ENCODE data around the gene ASH1L. TPM values are rescaled to one million over a fixed set of nuclear protein-coding genes. Genes with fewer than 3 reads are reported as not detected.

ASH1L gene
- total RNA-seq, 1 experiment from 2014 or later, result 29.3 TPM

DNA sequence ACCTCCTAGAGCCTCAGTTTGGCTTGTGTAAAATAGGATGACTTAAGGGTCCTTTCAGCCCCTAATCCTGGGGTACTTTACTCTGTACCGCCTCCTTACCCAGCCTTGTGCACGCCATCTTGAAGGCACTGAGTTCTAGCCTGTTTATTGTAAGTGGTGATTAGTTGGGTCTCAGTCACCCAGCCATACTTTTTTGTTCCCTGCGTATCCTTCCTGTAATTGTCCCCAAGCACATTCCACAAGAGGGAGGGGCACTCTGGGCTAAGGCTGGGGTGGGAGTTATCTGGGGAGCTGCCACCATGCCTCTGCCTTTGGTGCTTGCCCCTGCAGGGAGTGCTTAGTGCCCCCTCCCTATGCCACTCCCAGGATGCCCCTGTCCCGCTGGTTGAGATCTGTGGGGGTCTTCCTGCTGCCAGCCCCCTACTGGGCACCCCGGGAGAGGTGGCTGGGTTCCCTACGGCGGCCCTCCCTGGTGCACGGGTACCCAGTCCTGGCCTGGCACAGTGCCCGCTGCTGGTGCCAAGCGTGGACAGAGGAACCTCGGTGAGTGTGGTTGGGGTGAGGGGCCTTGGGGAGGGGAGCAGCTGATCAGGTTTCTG is 253.1 kb downstream of the ASH1L start:
- H3K27ac Mint-ChIP-seq, result peak overlapping the region; percentile 99
- peak overlapping the region; percentile 97 for H3K4me3 Mint-ChIP-seq
- POLR2A ChIA-PET, result no interaction called here
- ATAC-seq (no peak), DNase-seq (ENCODE audit: low spot score) (no peak)
- H3K27me3 Mint-ChIP-seq (ENCODE audit: low read depth), result no peaks in the 10 kb centered on the region
- peaks cover 37% of the 10 kb centered on the region for H3K36me3 Mint-ChIP-seq
- TF ChIP-seq ZNF423 (CRISPR knock-in tag; IDR thresholded peaks at IDR 0.05), result 0 out of 2 replicates have a peak, but pooled peaks have one; percentile 7
- TF ChIP-seq, protein P1, sequence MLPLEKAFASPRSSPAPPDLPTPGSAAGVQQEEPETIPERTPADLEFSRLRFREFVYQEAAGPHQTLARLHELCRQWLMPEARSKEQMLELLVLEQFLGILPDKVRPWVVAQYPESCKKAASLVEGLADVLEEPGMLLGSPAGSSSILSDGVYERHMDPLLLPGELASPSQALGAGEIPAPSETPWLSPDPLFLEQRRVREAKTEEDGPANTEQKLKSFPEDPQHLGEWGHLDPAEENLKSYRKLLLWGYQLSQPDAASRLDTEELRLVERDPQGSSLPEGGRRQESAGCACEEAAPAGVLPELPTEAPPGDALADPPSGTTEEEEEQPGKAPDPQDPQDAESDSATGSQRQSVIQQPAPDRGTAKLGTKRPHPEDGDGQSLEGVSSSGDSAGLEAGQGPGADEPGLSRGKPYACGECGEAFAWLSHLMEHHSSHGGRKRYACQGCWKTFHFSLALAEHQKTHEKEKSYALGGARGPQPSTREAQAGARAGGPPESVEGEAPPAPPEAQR (CRISPR knock-in tag; IDR thresholded peaks at IDR 0.05), result no peak
- TF ChIP-seq ETV6 (CRISPR knock-in tag; IDR thresholded peaks at IDR 0.05), result 0 out of 2 replicates have a peak, but pooled peaks have one; percentile 20
- CTCF ChIA-PET, result no interaction called here
- H3K9me3 Mint-ChIP-seq, result no peaks in the 10 kb centered on the region
- peaks cover 22% of the 10 kb centered on the region for H3K4me1 Mint-ChIP-seq

DNA sequence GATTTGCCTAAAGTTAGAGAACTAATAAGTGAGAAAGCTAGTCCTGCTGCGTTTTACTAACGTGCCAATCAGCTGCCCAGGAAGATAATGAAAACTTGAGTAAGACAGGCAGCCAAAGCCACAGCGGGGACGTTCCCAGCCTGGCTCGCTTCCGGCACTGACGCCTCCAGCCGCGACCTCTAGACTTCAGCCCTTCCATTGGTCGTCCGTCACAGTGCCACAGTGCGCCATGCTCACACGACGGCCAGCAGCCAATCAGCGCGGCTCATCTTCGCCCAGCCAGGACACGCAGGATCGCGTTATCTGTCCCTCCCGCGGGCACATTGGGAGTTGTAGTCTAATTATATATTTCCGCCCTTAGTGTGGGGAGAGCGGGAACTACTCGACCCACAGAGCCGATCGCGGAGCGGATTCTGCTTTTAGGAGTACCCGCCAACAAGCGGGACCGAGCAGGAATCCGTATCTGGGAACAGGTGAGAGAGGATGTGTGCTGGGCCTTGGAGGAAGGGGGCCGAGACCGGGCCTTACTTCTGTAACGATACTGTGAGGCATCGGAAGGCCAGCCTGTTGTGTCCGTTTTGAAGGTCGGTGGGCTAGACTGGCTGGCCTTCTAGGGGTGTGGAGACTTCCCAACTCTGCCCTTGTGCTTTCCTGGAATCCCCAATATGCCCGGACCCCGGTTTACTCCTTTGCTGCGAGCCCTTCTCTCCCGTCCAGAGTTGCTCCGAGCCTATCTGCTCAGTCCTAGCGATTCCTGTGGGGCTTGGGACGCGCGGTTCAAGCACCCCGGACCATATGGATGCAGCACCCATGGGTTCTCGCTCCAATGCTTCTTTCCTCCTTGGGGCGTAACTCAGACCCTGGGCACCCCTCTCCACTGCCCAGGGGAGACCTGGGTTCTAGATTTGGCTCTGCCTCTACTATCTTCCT is 253.8 kb downstream of the ASH1L start, which contains the start of gene FDPS:
TSS of gene FDPS (plus strand) at position 374 of the 930 bp plus-strand sequence. CDS start 924 bp downstream, outside the sequence.
- peaks cover 22% of the 10 kb centered on the region for H3K4me1 Mint-ChIP-seq
- CTCF ChIA-PET, result interaction anchor here (0.6 to 3.8 kb wide), 8 partner anchors 12 to 136 kb away, joined by 3 to 49 read pairs (median 8); partner anchors contain the start of genes HCN3, KRTCAP2 and RUSC1
- POLR2A ChIA-PET, result interaction anchor here (0.5 to 1.3 kb wide), 7 partner anchors 13 to 113 kb away, joined by 3 to 6 read pairs (median 3); partner anchors contain the start of genes CLK2 and SCAMP3
- DNase-seq (ENCODE audit: low spot score) (peak; percentile 97), ATAC-seq (peak; percentile 97)
- no peaks in the 10 kb centered on the region for H3K9me3 Mint-ChIP-seq
- peaks cover 35% of the 10 kb centered on the region for H3K36me3 Mint-ChIP-seq
- H3K27me3 Mint-ChIP-seq (ENCODE audit: low read depth), result no peaks in the 10 kb centered on the region
- H3K27ac Mint-ChIP-seq, result peak within 1 kb of the TSS; percentile 99
- H3K4me3 Mint-ChIP-seq, result peak within 1 kb of the TSS; percentile 97
- peak; percentile 82; the same call in 1 of the 2 replicates for TF ChIP-seq ZNF232 (CRISPR knock-in tag; IDR thresholded peaks at IDR 0.05)
- no peak for TF ChIP-seq GTF2I (CRISPR knock-in tag; conservative IDR thresholded peaks at IDR 0.05)
- TF ChIP-seq, protein P2, sequence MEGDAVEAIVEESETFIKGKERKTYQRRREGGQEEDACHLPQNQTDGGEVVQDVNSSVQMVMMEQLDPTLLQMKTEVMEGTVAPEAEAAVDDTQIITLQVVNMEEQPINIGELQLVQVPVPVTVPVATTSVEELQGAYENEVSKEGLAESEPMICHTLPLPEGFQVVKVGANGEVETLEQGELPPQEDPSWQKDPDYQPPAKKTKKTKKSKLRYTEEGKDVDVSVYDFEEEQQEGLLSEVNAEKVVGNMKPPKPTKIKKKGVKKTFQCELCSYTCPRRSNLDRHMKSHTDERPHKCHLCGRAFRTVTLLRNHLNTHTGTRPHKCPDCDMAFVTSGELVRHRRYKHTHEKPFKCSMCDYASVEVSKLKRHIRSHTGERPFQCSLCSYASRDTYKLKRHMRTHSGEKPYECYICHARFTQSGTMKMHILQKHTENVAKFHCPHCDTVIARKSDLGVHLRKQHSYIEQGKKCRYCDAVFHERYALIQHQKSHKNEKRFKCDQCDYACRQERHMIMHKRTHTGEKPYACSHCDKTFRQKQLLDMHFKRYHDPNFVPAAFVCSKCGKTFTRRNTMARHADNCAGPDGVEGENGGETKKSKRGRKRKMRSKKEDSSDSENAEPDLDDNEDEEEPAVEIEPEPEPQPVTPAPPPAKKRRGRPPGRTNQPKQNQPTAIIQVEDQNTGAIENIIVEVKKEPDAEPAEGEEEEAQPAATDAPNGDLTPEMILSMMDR (IDR thresholded peaks at IDR 0.05), result no peak
- TF ChIP-seq, protein P3, sequence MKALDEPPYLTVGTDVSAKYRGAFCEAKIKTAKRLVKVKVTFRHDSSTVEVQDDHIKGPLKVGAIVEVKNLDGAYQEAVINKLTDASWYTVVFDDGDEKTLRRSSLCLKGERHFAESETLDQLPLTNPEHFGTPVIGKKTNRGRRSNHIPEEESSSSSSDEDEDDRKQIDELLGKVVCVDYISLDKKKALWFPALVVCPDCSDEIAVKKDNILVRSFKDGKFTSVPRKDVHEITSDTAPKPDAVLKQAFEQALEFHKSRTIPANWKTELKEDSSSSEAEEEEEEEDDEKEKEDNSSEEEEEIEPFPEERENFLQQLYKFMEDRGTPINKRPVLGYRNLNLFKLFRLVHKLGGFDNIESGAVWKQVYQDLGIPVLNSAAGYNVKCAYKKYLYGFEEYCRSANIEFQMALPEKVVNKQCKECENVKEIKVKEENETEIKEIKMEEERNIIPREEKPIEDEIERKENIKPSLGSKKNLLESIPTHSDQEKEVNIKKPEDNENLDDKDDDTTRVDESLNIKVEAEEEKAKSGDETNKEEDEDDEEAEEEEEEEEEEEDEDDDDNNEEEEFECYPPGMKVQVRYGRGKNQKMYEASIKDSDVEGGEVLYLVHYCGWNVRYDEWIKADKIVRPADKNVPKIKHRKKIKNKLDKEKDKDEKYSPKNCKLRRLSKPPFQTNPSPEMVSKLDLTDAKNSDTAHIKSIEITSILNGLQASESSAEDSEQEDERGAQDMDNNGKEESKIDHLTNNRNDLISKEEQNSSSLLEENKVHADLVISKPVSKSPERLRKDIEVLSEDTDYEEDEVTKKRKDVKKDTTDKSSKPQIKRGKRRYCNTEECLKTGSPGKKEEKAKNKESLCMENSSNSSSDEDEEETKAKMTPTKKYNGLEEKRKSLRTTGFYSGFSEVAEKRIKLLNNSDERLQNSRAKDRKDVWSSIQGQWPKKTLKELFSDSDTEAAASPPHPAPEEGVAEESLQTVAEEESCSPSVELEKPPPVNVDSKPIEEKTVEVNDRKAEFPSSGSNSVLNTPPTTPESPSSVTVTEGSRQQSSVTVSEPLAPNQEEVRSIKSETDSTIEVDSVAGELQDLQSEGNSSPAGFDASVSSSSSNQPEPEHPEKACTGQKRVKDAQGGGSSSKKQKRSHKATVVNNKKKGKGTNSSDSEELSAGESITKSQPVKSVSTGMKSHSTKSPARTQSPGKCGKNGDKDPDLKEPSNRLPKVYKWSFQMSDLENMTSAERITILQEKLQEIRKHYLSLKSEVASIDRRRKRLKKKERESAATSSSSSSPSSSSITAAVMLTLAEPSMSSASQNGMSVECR (CRISPR knock-in tag; IDR thresholded peaks at IDR 0.05; ENCODE audit: borderline replicate concordance), result peak; percentile 56; the same call in 1 of the 2 replicates
- TF ChIP-seq FOXK1 (CRISPR knock-in tag; IDR thresholded peaks at IDR 0.05), result peak; percentile 85
- TF ChIP-seq, protein P4, sequence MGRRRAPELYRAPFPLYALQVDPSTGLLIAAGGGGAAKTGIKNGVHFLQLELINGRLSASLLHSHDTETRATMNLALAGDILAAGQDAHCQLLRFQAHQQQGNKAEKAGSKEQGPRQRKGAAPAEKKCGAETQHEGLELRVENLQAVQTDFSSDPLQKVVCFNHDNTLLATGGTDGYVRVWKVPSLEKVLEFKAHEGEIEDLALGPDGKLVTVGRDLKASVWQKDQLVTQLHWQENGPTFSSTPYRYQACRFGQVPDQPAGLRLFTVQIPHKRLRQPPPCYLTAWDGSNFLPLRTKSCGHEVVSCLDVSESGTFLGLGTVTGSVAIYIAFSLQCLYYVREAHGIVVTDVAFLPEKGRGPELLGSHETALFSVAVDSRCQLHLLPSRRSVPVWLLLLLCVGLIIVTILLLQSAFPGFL (CRISPR knock-in tag; IDR thresholded peaks at IDR 0.05; ENCODE audit: borderline replicate concordance), result no peak
- peak; percentile 52; the same call in 1 of the 2 replicates for TF ChIP-seq SMAD3 (CRISPR knock-in tag; IDR thresholded peaks at IDR 0.05; ENCODE audit: borderline replicate concordance)
- no peak for TF ChIP-seq NFE2L1 (CRISPR knock-in tag; IDR thresholded peaks at IDR 0.05)
- TF ChIP-seq CREM (CRISPR knock-in tag; IDR thresholded peaks at IDR 0.05), result peak; percentile 93
- TF ChIP-seq JAZF1 (CRISPR knock-in tag; IDR thresholded peaks at IDR 0.05), result no peak
- TF ChIP-seq, protein P5, sequence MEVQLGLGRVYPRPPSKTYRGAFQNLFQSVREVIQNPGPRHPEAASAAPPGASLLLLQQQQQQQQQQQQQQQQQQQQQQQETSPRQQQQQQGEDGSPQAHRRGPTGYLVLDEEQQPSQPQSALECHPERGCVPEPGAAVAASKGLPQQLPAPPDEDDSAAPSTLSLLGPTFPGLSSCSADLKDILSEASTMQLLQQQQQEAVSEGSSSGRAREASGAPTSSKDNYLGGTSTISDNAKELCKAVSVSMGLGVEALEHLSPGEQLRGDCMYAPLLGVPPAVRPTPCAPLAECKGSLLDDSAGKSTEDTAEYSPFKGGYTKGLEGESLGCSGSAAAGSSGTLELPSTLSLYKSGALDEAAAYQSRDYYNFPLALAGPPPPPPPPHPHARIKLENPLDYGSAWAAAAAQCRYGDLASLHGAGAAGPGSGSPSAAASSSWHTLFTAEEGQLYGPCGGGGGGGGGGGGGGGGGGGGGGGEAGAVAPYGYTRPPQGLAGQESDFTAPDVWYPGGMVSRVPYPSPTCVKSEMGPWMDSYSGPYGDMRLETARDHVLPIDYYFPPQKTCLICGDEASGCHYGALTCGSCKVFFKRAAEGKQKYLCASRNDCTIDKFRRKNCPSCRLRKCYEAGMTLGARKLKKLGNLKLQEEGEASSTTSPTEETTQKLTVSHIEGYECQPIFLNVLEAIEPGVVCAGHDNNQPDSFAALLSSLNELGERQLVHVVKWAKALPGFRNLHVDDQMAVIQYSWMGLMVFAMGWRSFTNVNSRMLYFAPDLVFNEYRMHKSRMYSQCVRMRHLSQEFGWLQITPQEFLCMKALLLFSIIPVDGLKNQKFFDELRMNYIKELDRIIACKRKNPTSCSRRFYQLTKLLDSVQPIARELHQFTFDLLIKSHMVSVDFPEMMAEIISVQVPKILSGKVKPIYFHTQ (CRISPR knock-in tag; IDR thresholded peaks at IDR 0.05), result no peak
- TF ChIP-seq, protein P6, sequence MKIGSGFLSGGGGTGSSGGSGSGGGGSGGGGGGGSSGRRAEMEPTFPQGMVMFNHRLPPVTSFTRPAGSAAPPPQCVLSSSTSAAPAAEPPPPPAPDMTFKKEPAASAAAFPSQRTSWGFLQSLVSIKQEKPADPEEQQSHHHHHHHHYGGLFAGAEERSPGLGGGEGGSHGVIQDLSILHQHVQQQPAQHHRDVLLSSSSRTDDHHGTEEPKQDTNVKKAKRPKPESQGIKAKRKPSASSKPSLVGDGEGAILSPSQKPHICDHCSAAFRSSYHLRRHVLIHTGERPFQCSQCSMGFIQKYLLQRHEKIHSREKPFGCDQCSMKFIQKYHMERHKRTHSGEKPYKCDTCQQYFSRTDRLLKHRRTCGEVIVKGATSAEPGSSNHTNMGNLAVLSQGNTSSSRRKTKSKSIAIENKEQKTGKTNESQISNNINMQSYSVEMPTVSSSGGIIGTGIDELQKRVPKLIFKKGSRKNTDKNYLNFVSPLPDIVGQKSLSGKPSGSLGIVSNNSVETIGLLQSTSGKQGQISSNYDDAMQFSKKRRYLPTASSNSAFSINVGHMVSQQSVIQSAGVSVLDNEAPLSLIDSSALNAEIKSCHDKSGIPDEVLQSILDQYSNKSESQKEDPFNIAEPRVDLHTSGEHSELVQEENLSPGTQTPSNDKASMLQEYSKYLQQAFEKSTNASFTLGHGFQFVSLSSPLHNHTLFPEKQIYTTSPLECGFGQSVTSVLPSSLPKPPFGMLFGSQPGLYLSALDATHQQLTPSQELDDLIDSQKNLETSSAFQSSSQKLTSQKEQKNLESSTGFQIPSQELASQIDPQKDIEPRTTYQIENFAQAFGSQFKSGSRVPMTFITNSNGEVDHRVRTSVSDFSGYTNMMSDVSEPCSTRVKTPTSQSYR (CRISPR knock-in tag; IDR thresholded peaks at IDR 0.05), result no peak

Measured in WTC11 (cell line).